Cardiac muscle cell (in vitro differentiated cells and primary cell): ENCODE measurements around the gene CAT. TPM values are rescaled to one million over a fixed set of nuclear protein-coding genes. Genes with fewer than 3 reads are reported as not detected.

Experiments used
- DNase-seq, 2 donors: peaks; one replicate each; pipeline versions ENCODE4 v3.0.0 to v3.0.0-alpha.2; 2010 to 2017; ENCODE audit warnings: low read depth in 1 of 2, low spot score in 1 of 2
- H3K27ac ChIP-seq: fragments of 200-600 bp; sonication (generic); 2 replicates; pipeline ENCODE4 v1.5.1; 2016
- H3K27me3 ChIP-seq: fragments of 200-600 bp; sonication (generic); 2 replicates; pipeline ENCODE4 v1.6.0; 2016; ENCODE audit warnings: control low read depth
- H3K36me3 ChIP-seq: fragments of 200-600 bp; sonication (generic); 2 replicates; pipeline ENCODE4 v1.5.1; 2016; ENCODE audit warnings: control low read depth
- H3K4me1 ChIP-seq: fragments of 200-600 bp; sonication (generic); 2 replicates; pipeline ENCODE4 v1.8.1; 2017; ENCODE audit warnings: low read depth, mild to moderate bottlenecking, mixed run types
- H3K4me3 ChIP-seq: fragments of 200-600 bp; sonication (generic); 2 replicates; pipeline ENCODE4 v1.5.1; 2016; ENCODE audit warnings: mild to moderate bottlenecking
- H3K9me3 ChIP-seq: fragments of 200-600 bp; sonication (generic); 2 replicates; pipeline ENCODE4 v1.5.1; 2017; ENCODE audit warnings: low read depth, mild to moderate bottlenecking, control low read depth
- polyA plus RNA-seq: library from polyadenylated mRNA; unstranded; fragments of >200 nt; fragmentation: Nextera tagmentation; extraction: Ambion mirVana; gene quantifications from 2 replicates; pipeline ENCODE4 v1.2.1, GENCODE V29; 2016
- total RNA-seq: library from RNA; depleted of rRNA; stranded (reverse); fragments of >200 nt; gene quantifications from 2 replicates; pipeline ENCODE4 v1.2.3, GENCODE V29; 2016
- TF ChIP-seq, protein P1 (sequence below): IDR thresholded peaks from 2 replicates; pipeline ENCODE4 v1.5.1; 2012; ENCODE audit warnings: low read depth, mild to moderate bottlenecking, low read length

CAT gene
- total and polyA plus RNA-seq, 2 experiments from 2014 or later = 27.1 to 50.1 TPM

- no peak for DNase-seq
- Histone ChIP-seq H3K27me3 (no peaks in the 10 kb centered on the region), H3K27ac (no peak overlapping the region), H3K4me1 (no peaks in the 10 kb centered on the region), H3K9me3 (no peaks in the 10 kb centered on the region), H3K36me3 (no peaks in the 10 kb centered on the region), H3K4me3 (no peak overlapping the region)
- TF ChIP-seq, protein P1, sequence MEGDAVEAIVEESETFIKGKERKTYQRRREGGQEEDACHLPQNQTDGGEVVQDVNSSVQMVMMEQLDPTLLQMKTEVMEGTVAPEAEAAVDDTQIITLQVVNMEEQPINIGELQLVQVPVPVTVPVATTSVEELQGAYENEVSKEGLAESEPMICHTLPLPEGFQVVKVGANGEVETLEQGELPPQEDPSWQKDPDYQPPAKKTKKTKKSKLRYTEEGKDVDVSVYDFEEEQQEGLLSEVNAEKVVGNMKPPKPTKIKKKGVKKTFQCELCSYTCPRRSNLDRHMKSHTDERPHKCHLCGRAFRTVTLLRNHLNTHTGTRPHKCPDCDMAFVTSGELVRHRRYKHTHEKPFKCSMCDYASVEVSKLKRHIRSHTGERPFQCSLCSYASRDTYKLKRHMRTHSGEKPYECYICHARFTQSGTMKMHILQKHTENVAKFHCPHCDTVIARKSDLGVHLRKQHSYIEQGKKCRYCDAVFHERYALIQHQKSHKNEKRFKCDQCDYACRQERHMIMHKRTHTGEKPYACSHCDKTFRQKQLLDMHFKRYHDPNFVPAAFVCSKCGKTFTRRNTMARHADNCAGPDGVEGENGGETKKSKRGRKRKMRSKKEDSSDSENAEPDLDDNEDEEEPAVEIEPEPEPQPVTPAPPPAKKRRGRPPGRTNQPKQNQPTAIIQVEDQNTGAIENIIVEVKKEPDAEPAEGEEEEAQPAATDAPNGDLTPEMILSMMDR = no peak
These were observed 56.5 kb downstream of the CAT start for GRCh38 chr11:34495239-34495723.

GRCh38 chr11:34495724-34496377 lies 57.1 kb downstream of the CAT start:
- peak in 1 of 2 donors; percentile 24 for DNase-seq
- no peaks in the 10 kb centered on the region for H3K4me1 ChIP-seq
- H3K36me3 ChIP-seq = no peaks in the 10 kb centered on the region
- TF ChIP-seq, protein P1 = no peak
- H3K9me3 ChIP-seq = no peaks in the 10 kb centered on the region
- no peaks in the 10 kb centered on the region for H3K27me3 ChIP-seq
- no peak overlapping the region for H3K4me3 ChIP-seq
- H3K27ac ChIP-seq = no peak overlapping the region

- Histone ChIP-seq H3K27me3 (no peaks in the 10 kb centered on the region), H3K27ac (no peak overlapping the region), H3K9me3 (no peaks in the 10 kb centered on the region), H3K4me3 (no peak overlapping the region), H3K4me1 (no peaks in the 10 kb centered on the region), H3K36me3 (no peaks in the 10 kb centered on the region)
- no peak for DNase-seq
- TF ChIP-seq, protein P1 = no peak
These were observed 61.2 kb downstream of the CAT start for GRCh38 chr11:34499719-34500500.

DNA sequence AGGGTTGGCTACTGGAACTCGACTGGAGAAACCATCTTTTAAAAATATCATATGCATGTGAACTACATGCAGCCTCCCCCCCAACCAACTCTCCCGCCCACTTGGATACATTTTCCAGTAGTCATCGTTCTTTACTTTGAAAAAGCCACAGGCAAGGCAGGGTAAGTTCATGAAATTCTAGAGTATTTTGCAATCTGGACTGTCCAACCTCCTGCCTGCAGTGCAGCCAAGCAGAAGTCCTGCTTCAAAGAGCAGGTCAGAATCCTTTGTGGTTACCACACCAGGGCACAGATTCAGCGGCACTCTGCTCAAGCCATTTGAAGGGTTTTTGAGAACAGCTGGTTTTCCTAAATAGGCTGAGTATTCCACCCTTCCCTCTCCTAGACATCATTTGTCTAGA lies 62.8 kb downstream of the CAT start:
- no peaks in the 10 kb centered on the region for H3K4me1 ChIP-seq
- DNase-seq = peak in 1 of 2 donors; percentile 92
- H3K4me3 ChIP-seq = no peak overlapping the region
- H3K27ac ChIP-seq = no peak overlapping the region
- no peaks in the 10 kb centered on the region for H3K36me3 ChIP-seq
- TF ChIP-seq, protein P1 = no peak
- no peaks in the 10 kb centered on the region for H3K27me3 ChIP-seq
- no peaks in the 10 kb centered on the region for H3K9me3 ChIP-seq

- DNase-seq = peak in 1 of 2 donors; percentile 30
- Histone ChIP-seq H3K27me3 (no peaks in the 10 kb centered on the region), H3K27ac (no peak overlapping the region), H3K36me3 (no peaks in the 10 kb centered on the region), H3K4me3 (no peak overlapping the region), H3K9me3 (no peaks in the 10 kb centered on the region), H3K4me1 (no peaks in the 10 kb centered on the region)
- TF ChIP-seq, protein P1 = no peak
These were observed 63.2 kb downstream of the CAT start for GRCh38 chr11:34501949-34502348.
